Gastroesophageal sphincter (tissue), 3 donors: ENCODE data around the gene DMRT1.

ENCODE experiments used
- EP300 ChIP-seq: sonication (generic); formaldehyde crosslinking; IDR thresholded peaks from one replicate; pipeline ENCODE4 v1.6.1; 2017; ENCODE audit warnings: antibody characterized with exemption, mild to moderate bottlenecking
- POLR2A ChIP-seq, 2 donors: fragments of 450-650 bp; IDR thresholded peaks; one replicate each; pipeline ENCODE4 v1.6.1; 2017; ENCODE audit warnings: antibody characterized with exemption in 2 of 2, mild to moderate bottlenecking in 2 of 2, moderate library complexity in 1 of 2
- POLR2AphosphoS5 ChIP-seq: sonication (generic); formaldehyde crosslinking; IDR thresholded peaks from one replicate; pipeline ENCODE4 v1.6.1; 2017; ENCODE audit warnings: antibody characterized with exemption
- TF ChIP-seq, protein P1 (sequence below), 4 experiments: fragments of 200-600 bp in 2 of 4; fragments of 450-650 bp in 2 of 4; sonication (generic) in 1 of 4; IDR thresholded peaks; one replicate each; pipeline ENCODE4 v1.5.1; 2017 to 2019; ENCODE audit warnings: antibody characterized with exemption in 4 of 4, mild to moderate bottlenecking in 2 of 4, moderate library complexity in 2 of 4

DNA sequence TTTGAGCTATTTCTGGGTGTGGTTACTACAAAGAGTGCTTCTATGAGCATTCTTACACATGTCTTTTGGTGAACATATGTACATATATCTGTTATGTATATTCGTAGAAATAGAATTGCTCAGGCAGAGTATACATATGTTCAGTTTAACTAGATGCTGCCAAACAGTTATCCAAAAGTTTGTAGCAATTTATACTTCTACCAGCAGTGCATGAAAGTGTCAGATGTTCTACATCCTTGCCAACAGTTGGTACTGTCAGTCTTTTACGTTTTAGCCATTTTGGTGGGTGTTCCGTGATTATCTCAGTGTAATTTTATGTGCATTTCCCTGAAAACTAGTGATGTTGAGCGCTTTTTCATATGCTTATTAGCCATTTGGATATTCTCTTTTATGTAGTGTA is 172.7 kb downstream of the DMRT1 start:
- TF ChIP-seq POLR2AphosphoS5 (no peak), EP300 (no peak), POLR2A (IDR thresholded peaks at IDR 0.05) (no peak)
- TF ChIP-seq, protein P1, sequence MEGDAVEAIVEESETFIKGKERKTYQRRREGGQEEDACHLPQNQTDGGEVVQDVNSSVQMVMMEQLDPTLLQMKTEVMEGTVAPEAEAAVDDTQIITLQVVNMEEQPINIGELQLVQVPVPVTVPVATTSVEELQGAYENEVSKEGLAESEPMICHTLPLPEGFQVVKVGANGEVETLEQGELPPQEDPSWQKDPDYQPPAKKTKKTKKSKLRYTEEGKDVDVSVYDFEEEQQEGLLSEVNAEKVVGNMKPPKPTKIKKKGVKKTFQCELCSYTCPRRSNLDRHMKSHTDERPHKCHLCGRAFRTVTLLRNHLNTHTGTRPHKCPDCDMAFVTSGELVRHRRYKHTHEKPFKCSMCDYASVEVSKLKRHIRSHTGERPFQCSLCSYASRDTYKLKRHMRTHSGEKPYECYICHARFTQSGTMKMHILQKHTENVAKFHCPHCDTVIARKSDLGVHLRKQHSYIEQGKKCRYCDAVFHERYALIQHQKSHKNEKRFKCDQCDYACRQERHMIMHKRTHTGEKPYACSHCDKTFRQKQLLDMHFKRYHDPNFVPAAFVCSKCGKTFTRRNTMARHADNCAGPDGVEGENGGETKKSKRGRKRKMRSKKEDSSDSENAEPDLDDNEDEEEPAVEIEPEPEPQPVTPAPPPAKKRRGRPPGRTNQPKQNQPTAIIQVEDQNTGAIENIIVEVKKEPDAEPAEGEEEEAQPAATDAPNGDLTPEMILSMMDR (IDR thresholded peaks at IDR 0.05) = no peak
